ENCODE measurements around the gene BCAS3.
"Not testable (repeated sequence)": the region's sequence is repeated elsewhere in the genome, so short reads cannot be mapped to it uniquely, and the experiment has no call there.

Gene BCAS3

GRCh38 chr17:60748204-60748603 lies 70.6 kb downstream of the BCAS3 start:
- no peak for DNase-seq

GRCh38 chr17:60749050-60749449 lies 71.4 kb downstream of the BCAS3 start:
- no peak for DNase-seq

DNA sequence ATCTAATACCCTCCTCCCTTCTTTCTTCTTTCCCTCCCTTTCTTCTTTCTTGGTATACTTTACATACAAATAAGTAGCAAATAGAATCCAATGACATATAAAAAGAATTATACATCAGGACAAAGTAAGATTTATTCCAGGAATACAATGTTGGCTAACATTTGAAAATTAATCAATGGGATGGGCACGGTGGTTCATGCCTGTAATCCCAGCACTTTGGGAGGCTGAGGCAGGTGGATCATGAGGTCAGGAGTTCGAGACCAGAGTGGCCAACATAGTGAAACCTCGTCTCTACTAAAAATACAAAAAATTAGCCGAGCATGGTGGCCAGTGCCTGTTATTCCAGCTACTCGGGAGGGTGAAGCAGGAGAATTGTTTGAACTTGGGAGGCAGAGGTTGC lies 72.1 kb downstream of the BCAS3 start:
- no peak for DNase-seq

GRCh38 chr17:60750640-60751039 lies 73.0 kb downstream of the BCAS3 start:
- DNase-seq = no peak

GRCh38 chr17:60751884-60752283 lies 74.2 kb downstream of the BCAS3 start:
- no peak for DNase-seq

- DNase-seq = no peak
Measured at GRCh38 chr17:60752873-60753577, 75.4 kb downstream of the BCAS3 start.

GRCh38 chr17:60754057-60754604 lies 76.5 kb downstream of the BCAS3 start:
- DNase-seq = no peak

DNA sequence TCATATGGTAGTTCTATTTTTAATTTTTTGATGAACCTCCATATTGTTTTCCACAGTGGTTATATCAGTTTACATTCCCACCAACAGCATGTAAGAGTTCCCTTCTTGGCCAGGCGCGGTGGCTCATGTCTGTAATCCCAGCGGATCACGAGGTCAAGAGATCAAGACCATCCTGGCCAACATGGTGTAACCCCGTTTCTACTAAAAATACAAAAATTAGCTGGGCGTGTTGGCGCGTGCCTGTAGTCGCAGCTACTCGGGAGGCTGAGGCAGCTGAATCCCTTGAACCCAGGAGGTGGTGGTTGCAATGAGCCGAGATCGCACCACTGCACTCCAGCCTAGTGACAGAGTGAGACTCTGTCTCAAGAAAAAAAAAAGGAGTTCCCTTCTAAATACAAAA lies 79.1 kb downstream of the BCAS3 start:
- DNase-seq = not testable (repeated sequence)

DNA sequence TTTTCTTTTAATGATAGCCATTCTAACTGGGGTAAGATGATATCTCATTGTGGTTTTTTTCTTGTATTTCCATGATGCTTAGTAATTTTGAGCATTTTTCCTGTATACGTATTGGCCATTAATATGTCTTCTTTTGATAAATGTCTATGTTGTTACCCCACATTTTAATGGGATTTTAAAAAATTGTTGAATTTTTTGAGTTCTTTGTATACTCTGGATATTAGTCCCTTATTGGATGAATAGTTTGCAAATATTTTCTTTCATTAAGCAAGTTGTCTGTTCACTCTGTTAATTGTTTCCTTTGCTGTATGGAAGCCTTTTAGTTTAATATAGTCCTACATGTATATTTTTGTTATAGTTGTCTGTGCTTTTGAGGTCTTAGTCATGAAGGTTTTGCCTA lies 79.8 kb downstream of the BCAS3 start:
- DNase-seq = no peak

DNA sequence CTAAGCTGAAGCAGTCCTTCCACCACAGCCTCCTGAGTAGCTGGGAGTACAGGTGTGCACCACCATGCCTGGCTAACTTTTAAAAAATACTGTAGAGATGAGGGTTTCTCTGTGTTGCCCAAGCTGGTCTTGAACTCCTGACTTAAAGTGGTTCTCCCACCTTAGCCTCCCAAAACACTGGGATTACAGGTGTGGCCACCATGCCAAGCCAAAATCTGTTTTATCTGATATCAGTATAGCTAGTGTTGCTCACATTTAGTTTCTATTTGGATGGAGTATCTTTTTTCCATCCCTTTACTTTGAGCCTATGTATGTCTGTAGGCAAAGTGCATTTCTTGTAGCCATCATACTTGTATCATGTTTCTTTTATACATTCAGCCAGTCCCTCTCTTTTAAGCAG lies 82.1 kb downstream of the BCAS3 start:
- no peak for DNase-seq

GRCh38 chr17:60761301-60761700 lies 83.7 kb downstream of the BCAS3 start:
- DNase-seq = not testable (repeated sequence)

DNA sequence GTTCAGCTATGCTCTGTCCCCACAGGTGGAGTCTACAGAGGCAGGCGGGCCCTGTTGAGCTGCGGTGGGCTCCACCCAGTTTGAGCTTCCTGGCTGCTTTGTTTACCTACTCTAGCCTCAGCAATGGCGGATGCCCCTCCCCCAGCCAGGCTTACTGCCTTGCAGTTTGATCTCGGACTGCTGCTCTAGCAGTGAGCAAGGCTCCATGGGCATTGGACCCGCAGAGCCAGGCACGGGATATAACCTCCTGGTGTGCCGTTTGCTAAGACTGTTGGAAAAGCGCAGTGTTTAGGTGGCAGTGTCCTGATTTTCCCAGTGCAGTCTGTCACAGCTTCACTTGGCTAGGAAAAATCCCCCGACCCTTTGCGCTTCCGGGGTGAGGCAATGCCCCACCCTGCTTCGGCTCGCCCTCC lies 89.1 kb downstream of the BCAS3 start:
- no peak for DNase-seq

GRCh38 chr17:60767744-60768308 lies 90.2 kb downstream of the BCAS3 start:
- no peak for DNase-seq

GRCh38 chr17:60769327-60769726 lies 91.7 kb downstream of the BCAS3 start:
- no peak for DNase-seq

- no peak for DNase-seq
Measured at GRCh38 chr17:60770946-60771422, 93.3 kb downstream of the BCAS3 start.

DNA sequence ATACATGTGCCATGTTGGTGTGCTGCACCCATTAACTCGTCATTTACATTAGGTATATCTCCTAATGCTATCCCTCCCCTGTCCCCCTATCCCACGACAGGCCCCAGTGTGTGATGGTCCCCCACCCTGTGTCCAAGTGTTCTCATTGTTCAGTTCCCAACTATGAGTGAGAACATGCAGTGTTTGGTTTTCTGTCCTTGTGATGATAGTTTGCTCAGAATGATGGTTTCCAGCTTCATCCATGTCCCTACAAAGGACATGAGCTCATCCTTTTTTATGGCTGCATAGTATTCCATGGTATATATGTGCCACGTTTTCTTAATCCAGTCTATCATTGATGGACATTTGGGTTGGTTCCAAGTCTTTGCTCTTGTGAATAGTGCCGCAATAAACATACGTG lies 94.0 kb downstream of the BCAS3 start:
- not testable (repeated sequence) for DNase-seq

- no peak for DNase-seq
Measured at GRCh38 chr17:60773552-60773951, 95.9 kb downstream of the BCAS3 start.

DNA sequence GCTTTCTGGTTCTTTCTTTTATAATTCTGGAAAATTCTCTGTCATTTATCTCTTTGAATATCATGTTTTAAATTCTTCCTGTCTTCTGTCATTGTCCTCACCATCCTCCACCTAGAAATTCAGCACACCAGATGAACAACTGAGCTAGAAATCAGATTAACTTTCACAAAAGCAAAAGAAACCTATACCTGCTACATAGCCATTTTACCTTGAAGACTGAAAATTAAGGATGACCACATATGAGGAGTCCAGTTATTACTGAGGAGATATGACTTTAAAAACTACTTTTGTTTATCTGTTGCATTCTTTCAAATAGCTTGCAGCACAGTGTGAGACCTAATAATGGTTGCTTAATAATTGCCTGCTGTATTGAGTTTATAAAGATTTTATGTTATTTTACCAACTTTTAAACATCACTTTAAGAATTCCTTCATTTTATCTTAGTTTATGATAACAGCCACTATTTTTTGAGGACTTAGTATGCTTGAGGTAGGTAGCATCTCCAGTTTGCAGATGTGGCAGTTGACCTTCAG lies 104.3 kb downstream of the BCAS3 start:
- DNase-seq = no peak

DNA sequence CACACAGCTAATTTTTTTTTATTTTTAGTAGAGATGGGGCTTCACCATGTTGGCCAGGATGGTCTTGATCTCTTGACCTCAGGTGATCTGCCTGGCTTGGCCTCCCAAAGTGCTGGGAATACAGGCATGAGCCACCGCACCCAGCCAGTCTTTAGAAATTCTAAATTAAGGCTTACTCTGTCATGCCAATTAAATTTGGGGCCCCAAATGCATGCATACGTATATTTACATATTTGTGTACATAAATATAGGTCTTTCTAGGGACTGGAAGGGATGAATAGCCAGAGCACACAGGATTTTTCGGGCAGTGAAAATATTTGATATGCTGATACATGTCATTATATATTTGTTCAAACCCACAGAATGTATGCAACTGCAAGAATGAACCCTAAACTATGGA lies 105.1 kb downstream of the BCAS3 start:
- DNase-seq = no peak

- no peak for DNase-seq
Measured at GRCh38 chr17:60790205-60790604, 112.6 kb downstream of the BCAS3 start.

DNA sequence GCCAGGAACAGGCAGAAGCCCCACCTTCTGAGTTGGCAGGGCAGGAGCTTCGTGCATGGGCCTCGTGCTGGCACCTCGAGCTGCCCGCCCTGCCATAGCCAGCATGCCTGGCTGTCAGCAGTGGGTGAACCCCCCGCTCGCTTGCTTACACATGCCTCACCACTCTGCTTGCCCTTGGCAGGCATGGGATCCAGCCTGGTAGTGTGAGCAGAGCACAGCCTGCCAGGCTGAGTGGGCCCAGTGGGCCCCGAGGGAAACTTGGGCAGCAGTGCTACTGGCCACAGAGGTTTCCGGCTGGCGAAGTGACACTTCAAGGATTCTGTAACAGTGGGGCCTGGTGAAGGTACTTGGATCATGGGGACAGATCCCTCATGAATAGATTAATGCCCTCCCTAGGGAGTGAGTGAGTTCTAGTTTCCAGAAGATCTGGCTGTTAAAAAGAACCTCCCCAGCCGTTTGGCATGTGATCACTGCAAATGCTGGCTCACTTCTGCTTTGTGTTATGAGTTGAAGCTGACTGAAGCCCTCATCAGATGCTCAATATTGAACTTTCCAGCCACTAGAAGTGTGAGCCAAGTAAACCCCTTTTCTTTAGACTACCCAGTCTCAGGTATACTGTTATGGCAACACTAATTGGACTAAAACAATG lies 114.7 kb downstream of the BCAS3 start:
- no peak for DNase-seq

- no peak for DNase-seq
Measured at GRCh38 chr17:60798576-60798975, 120.9 kb downstream of the BCAS3 start.

DNA sequence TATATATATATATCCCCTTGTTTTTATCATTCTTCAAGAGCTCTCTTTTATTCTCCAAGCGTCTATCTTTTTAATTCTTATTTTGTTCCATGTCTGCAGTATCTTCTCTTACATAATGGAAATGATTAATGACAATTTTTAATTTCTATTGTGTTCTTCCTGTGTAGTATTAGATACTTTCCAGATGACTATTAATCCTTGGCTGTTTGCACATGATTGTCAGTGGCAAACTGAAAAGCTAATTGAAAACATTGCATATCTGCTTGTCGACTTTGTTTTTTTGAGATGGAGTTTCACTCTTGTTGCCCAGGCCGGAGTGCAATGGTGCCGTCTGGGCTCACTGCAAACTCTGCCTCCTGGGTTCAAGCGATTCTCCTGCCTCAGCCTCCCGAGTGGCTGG lies 124.7 kb downstream of the BCAS3 start:
- no peak for DNase-seq

GRCh38 chr17:60803059-60803458 lies 125.4 kb downstream of the BCAS3 start:
- DNase-seq = no peak
